Liver (tissue), 9 donors: ENCODE results near the gene SHLD2. TPM values are rescaled to one million over a fixed set of nuclear protein-coding genes. Genes with fewer than 3 reads are reported as not detected.
A peak's percentile ranks its signal among the peaks of the same experiment; 100 is the strongest.

ENCODE experiments used
- DNase-seq: peaks from one replicate; pipeline ENCODE4 v3.0.0-alpha.2; 2017; ENCODE audit warnings: low spot score
- H3K27ac ChIP-seq, 2 donors: one replicate each; pipeline ENCODE4 v1.7.0; 2013; ENCODE audit warnings: inconsistent platforms in 2 of 2, low read length in 2 of 2, control low read depth in 1 of 2, low read depth in 1 of 2, mild to moderate bottlenecking in 1 of 2
- H3K27me3 ChIP-seq, 4 donors: one replicate each; pipeline versions ENCODE4 v1.6.1 to v1.7.0; 2013; ENCODE audit warnings: low read length in 3 of 4, inconsistent platforms in 1 of 4, mild to moderate bottlenecking in 1 of 4, moderate library complexity in 1 of 4; ENCODE audit not compliant: control insufficient read depth in 4 of 4, insufficient read depth in 4 of 4
- H3K36me3 ChIP-seq, 4 donors: one replicate each; pipeline versions ENCODE4 v1.6.1 to v1.7.0; 2013; ENCODE audit warnings: low read length in 3 of 4, mild to moderate bottlenecking in 3 of 4, low read depth in 1 of 4, moderate library complexity in 1 of 4; ENCODE audit not compliant: control insufficient read depth in 4 of 4, insufficient read depth in 3 of 4
- H3K4me1 ChIP-seq, 4 donors: one replicate each; pipeline versions ENCODE4 v1.6.1 to v1.7.0; 2013; ENCODE audit warnings: low read length in 3 of 4, mild to moderate bottlenecking in 3 of 4, moderate library complexity in 1 of 4; ENCODE audit not compliant: control insufficient read depth in 4 of 4, insufficient read depth in 4 of 4
- H3K4me3 ChIP-seq, 3 donors: one replicate each; pipeline versions ENCODE4 v1.6.1 to v1.7.0; 2013; ENCODE audit warnings: low read length in 3 of 3, control low read depth in 1 of 3, low read depth in 1 of 3, mild to moderate bottlenecking in 1 of 3
- H3K9ac ChIP-seq, 2 donors: one replicate each; pipeline ENCODE4 v1.7.0; 2013; ENCODE audit warnings: low read length in 2 of 2, mild to moderate bottlenecking in 2 of 2, moderate library complexity in 2 of 2, control low read depth in 1 of 2, low read depth in 1 of 2
- H3K9me3 ChIP-seq, 4 donors: one replicate each; pipeline versions ENCODE4 v1.6.1 to v1.7.0; 2013; ENCODE audit warnings: low read length in 3 of 4; ENCODE audit not compliant: control insufficient read depth in 4 of 4
- ATF3 ChIP-seq: IDR thresholded peaks from 2 replicates; pipeline ENCODE4 v1.6.1; 2016; ENCODE audit warnings: antibody characterized with exemption
- CTCF ChIP-seq: fragments of 150-350 bp; IDR thresholded peaks from 2 replicates; pipeline ENCODE4 v1.5.1; 2017; ENCODE audit warnings: improper control_type of control experiment, low read depth, low read length; ENCODE audit not compliant: missing input control
- EGR1 ChIP-seq, 2 donors: IDR thresholded peaks; 2 replicates each; pipeline ENCODE4 v1.6.1; 2016 to 2018; ENCODE audit warnings: antibody characterized with exemption in 2 of 2, low read depth in 2 of 2
- FOXA1 ChIP-seq: IDR thresholded peaks from 2 replicates; pipeline ENCODE4 v1.6.1; 2016; ENCODE audit warnings: antibody characterized with exemption
- FOXA2 ChIP-seq: IDR thresholded peaks from 2 replicates; pipeline ENCODE4 v1.6.1; 2016; ENCODE audit warnings: antibody characterized with exemption
- GABPA ChIP-seq, 2 donors: IDR thresholded peaks in 1 of 2; conservative IDR thresholded peaks in 1 of 2; 2 replicates each; pipeline ENCODE4 v1.6.1; 2016; ENCODE audit warnings: antibody characterized with exemption in 2 of 2, mild to moderate bottlenecking in 1 of 2, moderate library complexity in 1 of 2
- HNF4A ChIP-seq, 2 donors: conservative IDR thresholded peaks; 2 replicates each; pipeline ENCODE4 v1.6.1; 2016; ENCODE audit warnings: antibody characterized with exemption in 2 of 2, mild to moderate bottlenecking in 2 of 2
- JUND ChIP-seq, 2 donors: IDR thresholded peaks; 2 replicates each; pipeline ENCODE4 v1.6.1; 2016; ENCODE audit warnings: antibody characterized with exemption in 2 of 2
- MAX ChIP-seq: IDR thresholded peaks from 2 replicates; pipeline ENCODE4 v1.6.1; 2016; ENCODE audit warnings: antibody characterized with exemption
- NR2F2 ChIP-seq: IDR thresholded peaks from 2 replicates; pipeline ENCODE4 v1.6.1; 2016; ENCODE audit warnings: antibody characterized with exemption
- RAD21 ChIP-seq, 2 donors: IDR thresholded peaks; 2 replicates each; pipeline ENCODE4 v1.6.1; 2016; ENCODE audit warnings: antibody characterized with exemption in 2 of 2, mild to moderate bottlenecking in 2 of 2
- REST ChIP-seq: IDR thresholded peaks from 2 replicates; pipeline ENCODE4 v1.6.1; 2016; ENCODE audit warnings: antibody characterized with exemption, mild to moderate bottlenecking
- RXRA ChIP-seq, 2 donors: IDR thresholded peaks; 2 replicates each; pipeline ENCODE4 v1.6.1; 2017 to 2018; ENCODE audit warnings: antibody characterized with exemption in 2 of 2, mild to moderate bottlenecking in 1 of 2
- SP1 ChIP-seq: IDR thresholded peaks from 2 replicates; pipeline ENCODE4 v1.6.1; 2018; ENCODE audit warnings: antibody characterized with exemption, mild to moderate bottlenecking
- TAF1 ChIP-seq: conservative IDR thresholded peaks from 2 replicates; pipeline ENCODE4 v1.6.1; 2016; ENCODE audit warnings: antibody characterized with exemption, mild to moderate bottlenecking
- YY1 ChIP-seq: IDR thresholded peaks from 2 replicates; pipeline ENCODE4 v1.6.1; 2016; ENCODE audit warnings: antibody characterized with exemption, mild to moderate bottlenecking
- WGBS: extraction: QIAGEN DNeasy Blood & Tissue Kit; methylation state at CpG from one replicate; pipeline ENCODE4 v1.1.7; 2013; 5-methylcytosine and 5-hydroxymethylcytosine counted together
- polyA plus RNA-seq, 2 donors: library from polyadenylated mRNA; stranded (reverse) in 1 of 2; unstranded in 1 of 2; fragments of 200-250 nt in 1 of 2; fragments of >200 nt in 1 of 2; fragmentation: Nextera tagmentation in 1 of 2; extraction: Ambion mirVana in 1 of 2; gene quantifications; one replicate each; pipeline versions ENCODE4 v1.2.1 to v1.2.3, GENCODE V29; 2013 to 2015
- total RNA-seq, 2 donors: library from RNA; depleted of rRNA; stranded (reverse); fragments of >200 nt; gene quantifications; one replicate each; pipeline ENCODE4 v1.2.3, GENCODE V29; 2014
- donor health status: healthy.
- donor health status: healthy.
- donor health status: healthy.
- donor health status: healthy.
- donor health status: healthy.

SHLD2 gene
- total and polyA plus RNA-seq, 4 donors, result 11.7 to 39.5 (median 24.9) TPM

- TF ChIP-seq REST (no peak), FOXA1 (no peak)
Measured at GRCh38 chr10:87089746-87090145, 5.3 kb upstream of the SHLD2 start (continued).

GRCh38 chr10:87090779-87091178 is 4.2 kb upstream of the SHLD2 start:
- 52% methylated on average over 4 of the region's 4 CpGs for WGBS
- peaks cover 14 to 41% (median 24%) of the 10 kb centered on the region in 4 donors for H3K4me1 ChIP-seq
- TF ChIP-seq SP1, result no peak
- TF ChIP-seq MAX, result no peak
- no peak for TF ChIP-seq GABPA (IDR thresholded peaks at IDR 0.05 in 1 of 2, conservative IDR thresholded peaks at IDR 0.05 in 1 of 2)
- TF ChIP-seq JUND (IDR thresholded peaks at IDR 0.05), result no peak
- TF ChIP-seq YY1, result no peak
- no peak for TF ChIP-seq FOXA2
- TF ChIP-seq RAD21 (IDR thresholded peaks at IDR 0.05), result no peak
- no peak for TF ChIP-seq EGR1 (IDR thresholded peaks at IDR 0.05; ENCODE audit: low read depth in 2 of 2)
- TF ChIP-seq CTCF, result no peak
- TF ChIP-seq TAF1, result no peak

GRCh38 chr10:87092376-87092860 is 2.6 kb upstream of the SHLD2 start:
- Histone ChIP-seq H3K27me3 (no peaks in the 10 kb centered on the region), H3K36me3 (peaks cover 0 to under 1% (median 0%) of the 10 kb centered on the region in 4 donors), H3K9ac (peak overlapping the region; percentile 72 to 92), H3K9me3 (no peaks in the 10 kb centered on the region), H3K27ac (peak overlapping the region; percentile 79 to 80), H3K4me1 (peaks cover 14 to 46% (median 25%) of the 10 kb centered on the region in 4 donors), H3K4me3 (peak overlapping the region; percentile 85 to 99 (median 95))
- no peak for DNase-seq
- TF ChIP-seq NR2F2, result no peak
- TF ChIP-seq REST, result no peak
- TF ChIP-seq YY1, result no peak
- no peak for TF ChIP-seq ATF3
- no peak for TF ChIP-seq RXRA (IDR thresholded peaks at IDR 0.05)
- TF ChIP-seq JUND (IDR thresholded peaks at IDR 0.05), result no peak
- no peak for TF ChIP-seq HNF4A (conservative IDR thresholded peaks at IDR 0.05)
- no peak for TF ChIP-seq RAD21 (IDR thresholded peaks at IDR 0.05)
- no peak for TF ChIP-seq MAX
- TF ChIP-seq TAF1, result no peak
- no peak for TF ChIP-seq CTCF
- no peak for TF ChIP-seq EGR1 (IDR thresholded peaks at IDR 0.05; ENCODE audit: low read depth in 2 of 2)
- 12% methylated on average over 7 of the region's 7 CpGs for WGBS

More at GRCh38 chr10:87090779-87091178, 4.2 kb upstream of the SHLD2 start:
- Histone ChIP-seq H3K4me3 (peak overlapping the region in 2 of 3 donors; percentile 95 to 99), H3K27me3 (no peaks in the 10 kb centered on the region), H3K9me3 (no peaks in the 10 kb centered on the region), H3K27ac (peak overlapping the region in 1 of 2 donors; percentile 79), H3K36me3 (peaks cover 0 to 5% (median 4%) of the 10 kb centered on the region in 4 donors), H3K9ac (peak overlapping the region; percentile 83 to 92)
- DNase-seq, result no peak
